GM12872 (cell line): Measurements from ENCODE around the gene MAPK10.

Experiments used
- TF ChIP-seq, protein P1 (sequence below): IDR thresholded peaks from 3 replicates; pipeline ENCODE4 v1.5.1; 2011; ENCODE audit warnings: low read depth, mild to moderate bottlenecking, low read length, moderate library complexity; ENCODE audit not compliant: insufficient read depth

Gene MAPK10

GRCh38 chr4:86359944-86360478 is at the start of gene MAPK10:
MAPK10 (minus strand) TSS chr4:86360053.
- TF ChIP-seq, protein P1, sequence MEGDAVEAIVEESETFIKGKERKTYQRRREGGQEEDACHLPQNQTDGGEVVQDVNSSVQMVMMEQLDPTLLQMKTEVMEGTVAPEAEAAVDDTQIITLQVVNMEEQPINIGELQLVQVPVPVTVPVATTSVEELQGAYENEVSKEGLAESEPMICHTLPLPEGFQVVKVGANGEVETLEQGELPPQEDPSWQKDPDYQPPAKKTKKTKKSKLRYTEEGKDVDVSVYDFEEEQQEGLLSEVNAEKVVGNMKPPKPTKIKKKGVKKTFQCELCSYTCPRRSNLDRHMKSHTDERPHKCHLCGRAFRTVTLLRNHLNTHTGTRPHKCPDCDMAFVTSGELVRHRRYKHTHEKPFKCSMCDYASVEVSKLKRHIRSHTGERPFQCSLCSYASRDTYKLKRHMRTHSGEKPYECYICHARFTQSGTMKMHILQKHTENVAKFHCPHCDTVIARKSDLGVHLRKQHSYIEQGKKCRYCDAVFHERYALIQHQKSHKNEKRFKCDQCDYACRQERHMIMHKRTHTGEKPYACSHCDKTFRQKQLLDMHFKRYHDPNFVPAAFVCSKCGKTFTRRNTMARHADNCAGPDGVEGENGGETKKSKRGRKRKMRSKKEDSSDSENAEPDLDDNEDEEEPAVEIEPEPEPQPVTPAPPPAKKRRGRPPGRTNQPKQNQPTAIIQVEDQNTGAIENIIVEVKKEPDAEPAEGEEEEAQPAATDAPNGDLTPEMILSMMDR, result no peak

DNA sequence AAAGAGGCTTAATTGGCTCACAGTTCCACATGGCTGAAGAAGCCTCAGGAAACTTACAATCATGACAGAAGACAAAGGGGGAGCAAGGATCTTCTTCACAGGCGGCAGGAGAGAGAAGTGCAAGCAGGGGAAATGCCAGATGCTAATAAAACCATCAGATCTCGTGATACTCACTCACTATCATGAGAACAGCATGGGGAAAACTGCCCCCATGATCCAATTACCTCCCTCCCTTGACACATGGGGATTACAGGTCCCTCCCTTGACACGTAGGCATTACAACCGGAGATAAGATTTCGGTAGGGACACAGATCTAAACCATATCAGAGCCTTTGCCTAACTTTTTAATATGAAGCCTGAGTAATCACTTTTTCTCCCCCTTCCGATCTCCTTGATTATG is 43.7 kb upstream of the MAPK10 start:
- TF ChIP-seq, protein P1, result no peak

GRCh38 chr4:86401826-86402225 is 42.0 kb upstream of the MAPK10 start:
- TF ChIP-seq, protein P1, result no peak

- TF ChIP-seq, protein P1, result no peak
These were observed 40.4 kb upstream of the MAPK10 start for GRCh38 chr4:86400216-86400615.

GRCh38 chr4:86398187-86398586 is 38.3 kb upstream of the MAPK10 start:
- TF ChIP-seq, protein P1, result no peak

GRCh38 chr4:86393749-86394148 is 33.9 kb upstream of the MAPK10 start:
- TF ChIP-seq, protein P1, result no peak

DNA sequence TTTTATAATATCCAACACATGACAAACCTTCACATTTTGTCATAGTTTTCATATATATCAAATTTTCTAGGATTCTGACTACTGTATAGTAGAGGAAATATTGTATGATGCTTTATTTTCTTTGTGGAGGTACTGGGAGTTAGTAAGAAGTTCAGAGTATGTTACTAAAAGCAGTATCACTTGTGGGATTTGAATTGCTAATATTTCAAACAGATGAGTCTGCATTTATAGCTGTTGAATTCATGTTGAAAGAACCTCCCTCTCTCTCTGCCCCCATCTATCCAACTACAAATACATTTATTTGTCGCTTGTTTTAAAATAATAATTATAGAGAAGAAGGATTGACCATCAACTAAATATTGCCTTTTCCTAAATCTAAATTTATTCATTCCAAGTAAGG is 29.8 kb upstream of the MAPK10 start:
- TF ChIP-seq, protein P1, result no peak
